Astrocyte of the spinal cord (primary cell): ENCODE measurements around the gene CHST3.
A peak's percentile ranks its signal among the peaks of the same experiment; 100 is the strongest.
"Not testable (repeated sequence)": the region's sequence is repeated elsewhere in the genome, so short reads cannot be mapped to it uniquely, and the experiment has no call there.

Experiments
- DNase-seq: peaks from one replicate; pipeline ENCODE4 v3.0.0; 2011; ENCODE audit warnings: low read depth, low spot score
- H3K4me3 ChIP-seq: 2 replicates; pipeline ENCODE4 v1.5.1; 2011; ENCODE audit warnings: low read depth, mild to moderate bottlenecking, low read length, moderate library complexity
- CTCF ChIP-seq: IDR thresholded peaks from 2 replicates; pipeline ENCODE4 v1.5.1; 2012; ENCODE audit warnings: low read depth, mild to moderate bottlenecking, low read length, inconsistent platforms
- in situ Hi-C: cut with HindIII; loops from 2 replicates; pipeline ENCODE4 v1.10.0; 2017; ENCODE audit warnings: low sequenced_read_pairs

The CHST3 gene

GRCh38 chr10:71964098-71964742 lies at the start of gene CHST3:
CHST3 (plus strand) TSS chr10:71964395; CDS start chr10:72005843, 41,448 bp downstream.
- no peak for TF ChIP-seq CTCF
- H3K4me3 ChIP-seq, result peak within 1 kb of the TSS; percentile 79
- DNase-seq, result peak; percentile 56
- in situ Hi-C loops, result no loop called here

- in situ Hi-C loops, result no loop called here
- TF ChIP-seq CTCF, result no peak
- no peak overlapping the region for H3K4me3 ChIP-seq
- no peak for DNase-seq
Observed at GRCh38 chr10:71916827-71917226, 47.4 kb upstream of the CHST3 start.

- DNase-seq, result no peak
- in situ Hi-C loops, result no loop called here
- H3K4me3 ChIP-seq, result no peak overlapping the region
- TF ChIP-seq CTCF, result no peak
Observed at GRCh38 chr10:71918992-71919391, 45.2 kb upstream of the CHST3 start.

- in situ Hi-C loops, DNase-seq, H3K4me3 ChIP-seq: not testable (repeated sequence)
Observed at GRCh38 chr10:71919956-71920539, 44.1 kb upstream of the CHST3 start.

- no peak for TF ChIP-seq CTCF
- DNase-seq, result no peak
- in situ Hi-C loops, result no loop called here
- H3K4me3 ChIP-seq, result no peak overlapping the region
Observed at GRCh38 chr10:71920540-71921323, 43.5 kb upstream of the CHST3 start.

- H3K4me3 ChIP-seq, result no peak overlapping the region
- no peak for TF ChIP-seq CTCF
- in situ Hi-C loops, result no loop called here
- DNase-seq, result no peak
Observed at GRCh38 chr10:71921324-71922027, 42.7 kb upstream of the CHST3 start.
